Spleen (tissue), 7 donors: ENCODE results near the gene GNG11.

Experiments used
- CTCF ChIP-seq, 11 experiments: fragments of 200-600 bp in 7 of 11; fragments of 450-650 bp in 4 of 11; sonication (generic) in 4 of 11; IDR thresholded peaks in 8 of 11; conservative IDR thresholded peaks in 3 of 11; 1 replicate in 7 of 11; 2 replicates in 4 of 11; pipeline versions ENCODE4 v1.4.0 to v1.8.0; 2016 to 2021; ENCODE audit warnings: antibody characterized with exemption in 11 of 11, inconsistent platforms in 4 of 11, mild to moderate bottlenecking in 1 of 11
- POLR2AphosphoS5 ChIP-seq, 3 donors: sonication (generic); formaldehyde crosslinking; IDR thresholded peaks; one replicate each; pipeline ENCODE4 v1.5.1; 2017; ENCODE audit warnings: antibody characterized with exemption in 3 of 3
- donor health status: DM: no; HTN: no; CAD: no; lungs with moderate emphysema.
- donor health status: DM: no; HTN: no; CAD: no.
- donor health status: DM: no; HTN: no; CAD: no.

- no peak for TF ChIP-seq CTCF (IDR thresholded peaks at IDR 0.05 in 8 of 11, conservative IDR thresholded peaks at IDR 0.05 in 3 of 11)
- TF ChIP-seq POLR2AphosphoS5 (IDR thresholded peaks at IDR 0.05): no peak
Measured at GRCh38 chr7:93890041-93890463, 31.5 kb upstream of the GNG11 start.
